T-helper 1 cell treated with Interleukin-12 subunit alpha and Interleukin-12 subunit beta and Interleukin-4 antibody, amounts not matched to agents 30 μg/mL and 1 μg/mL, for 36 hours (primary cell): ENCODE results near the gene PTPRM.

Experiments used
- H3K27ac Mint-ChIP-seq: one replicate; pipeline ENCODE4 v1.8.0; 2021; ENCODE audit warnings: mild to moderate bottlenecking, mixed read lengths
- H3K27me3 Mint-ChIP-seq: one replicate; pipeline ENCODE4 v1.8.0; 2021; ENCODE audit warnings: low read depth, mixed read lengths
- H3K36me3 Mint-ChIP-seq: one replicate; pipeline ENCODE4 v1.8.0; 2021; ENCODE audit warnings: low read depth, mixed read lengths
- H3K4me1 Mint-ChIP-seq: one replicate; pipeline ENCODE4 v1.8.0; 2021; ENCODE audit warnings: low read depth, mixed read lengths
- H3K4me3 Mint-ChIP-seq: one replicate; pipeline ENCODE4 v1.8.0; 2021; ENCODE audit warnings: mild to moderate bottlenecking, moderate library complexity, mixed read lengths
- H3K9me3 Mint-ChIP-seq: one replicate; pipeline ENCODE4 v1.8.0; 2021; ENCODE audit warnings: mixed read lengths

The PTPRM gene

DNA sequence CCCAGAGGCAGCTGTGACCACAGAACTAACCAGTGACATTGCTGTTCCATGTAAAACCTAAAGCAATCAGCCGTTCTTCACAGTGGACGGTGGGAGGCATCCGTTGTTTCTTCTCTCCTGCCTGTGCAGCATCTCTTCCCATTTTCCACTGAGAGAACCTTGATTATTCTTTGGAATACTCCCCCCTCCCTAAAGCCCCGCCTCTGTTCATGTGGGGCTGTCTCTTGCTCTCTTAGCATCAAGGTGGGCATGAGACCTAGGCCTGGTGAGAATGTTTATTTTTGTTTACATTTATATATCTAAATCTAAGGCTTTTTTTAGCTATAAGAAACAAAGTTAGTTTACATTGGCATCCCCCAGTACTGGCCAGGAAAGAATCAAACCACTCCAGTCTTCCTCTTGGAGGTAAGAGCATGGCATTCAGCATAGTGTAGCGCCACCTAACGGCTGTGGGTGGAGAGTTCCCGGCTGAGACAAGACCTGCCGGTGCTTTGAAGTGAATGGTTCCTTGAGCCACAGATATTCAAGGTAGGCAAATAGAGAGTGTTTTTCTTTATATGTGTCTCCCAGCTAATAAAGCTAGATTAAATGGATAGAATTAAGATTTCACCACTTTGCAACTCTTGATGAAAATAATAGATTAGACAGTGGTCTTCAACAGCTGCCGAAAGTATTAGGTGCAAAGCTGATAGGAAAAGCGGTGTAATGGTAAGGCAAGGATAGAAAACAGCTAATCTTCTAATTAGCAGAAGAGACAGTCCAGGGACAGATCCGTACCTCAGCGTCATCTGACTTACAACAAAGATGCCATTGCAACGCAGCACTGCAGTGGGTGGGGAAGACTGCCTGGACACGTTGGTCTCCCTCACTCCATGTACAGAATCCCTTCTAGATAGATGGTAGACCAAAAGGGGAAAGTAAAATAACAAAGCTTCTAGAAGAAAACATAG lies 822.5 kb downstream of the PTPRM start:
- H3K27ac Mint-ChIP-seq, result no peak overlapping the region
- H3K4me3 Mint-ChIP-seq, result no peak overlapping the region
- no peaks in the 10 kb centered on the region for H3K36me3 Mint-ChIP-seq
- H3K9me3 Mint-ChIP-seq, result no peaks in the 10 kb centered on the region
- H3K27me3 Mint-ChIP-seq, result no peaks in the 10 kb centered on the region
- no peaks in the 10 kb centered on the region for H3K4me1 Mint-ChIP-seq

GRCh38 chr18:8391068-8391467 lies 824.0 kb downstream of the PTPRM start:
- Mint-ChIP-seq H3K9me3 (no peaks in the 10 kb centered on the region), H3K36me3 (no peaks in the 10 kb centered on the region), H3K27me3 (no peaks in the 10 kb centered on the region), H3K4me1 (no peaks in the 10 kb centered on the region), H3K4me3 (no peak overlapping the region), H3K27ac (no peak overlapping the region)

- Mint-ChIP-seq H3K4me3 (no peak overlapping the region), H3K9me3 (no peaks in the 10 kb centered on the region), H3K36me3 (no peaks in the 10 kb centered on the region), H3K27me3 (no peaks in the 10 kb centered on the region), H3K27ac (no peak overlapping the region), H3K4me1 (no peaks in the 10 kb centered on the region)
These were observed 829.1 kb downstream of the PTPRM start for GRCh38 chr18:8396254-8396653.

- Mint-ChIP-seq H3K27me3 (no peaks in the 10 kb centered on the region), H3K4me1 (no peaks in the 10 kb centered on the region), H3K27ac (no peak overlapping the region), H3K9me3 (no peaks in the 10 kb centered on the region), H3K4me3 (no peak overlapping the region), H3K36me3 (no peaks in the 10 kb centered on the region)
These were observed 829.9 kb downstream of the PTPRM start for GRCh38 chr18:8397034-8397433.

DNA sequence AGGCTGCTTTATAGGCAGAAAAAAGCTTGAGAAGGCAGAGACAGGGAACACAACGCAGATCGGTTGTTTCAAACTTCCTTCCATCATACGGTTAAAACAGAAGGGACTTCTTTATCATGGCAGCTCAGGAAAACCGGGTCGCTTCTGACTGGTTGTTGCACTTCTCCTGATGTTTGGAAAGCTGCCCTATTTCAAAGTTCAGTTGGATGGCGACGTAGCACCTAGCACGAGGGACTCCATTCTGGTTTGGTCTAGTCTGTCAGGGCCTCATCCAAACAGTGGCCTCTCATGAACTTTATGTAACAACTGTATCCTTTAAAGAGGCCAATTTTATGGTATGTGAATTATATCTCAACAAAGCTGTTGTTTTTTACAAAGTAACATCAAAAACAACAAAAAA lies 832.0 kb downstream of the PTPRM start:
- no peak overlapping the region for H3K27ac Mint-ChIP-seq
- no peaks in the 10 kb centered on the region for H3K4me1 Mint-ChIP-seq
- no peaks in the 10 kb centered on the region for H3K9me3 Mint-ChIP-seq
- H3K4me3 Mint-ChIP-seq, result no peak overlapping the region
- H3K36me3 Mint-ChIP-seq, result no peaks in the 10 kb centered on the region
- no peaks in the 10 kb centered on the region for H3K27me3 Mint-ChIP-seq

DNA sequence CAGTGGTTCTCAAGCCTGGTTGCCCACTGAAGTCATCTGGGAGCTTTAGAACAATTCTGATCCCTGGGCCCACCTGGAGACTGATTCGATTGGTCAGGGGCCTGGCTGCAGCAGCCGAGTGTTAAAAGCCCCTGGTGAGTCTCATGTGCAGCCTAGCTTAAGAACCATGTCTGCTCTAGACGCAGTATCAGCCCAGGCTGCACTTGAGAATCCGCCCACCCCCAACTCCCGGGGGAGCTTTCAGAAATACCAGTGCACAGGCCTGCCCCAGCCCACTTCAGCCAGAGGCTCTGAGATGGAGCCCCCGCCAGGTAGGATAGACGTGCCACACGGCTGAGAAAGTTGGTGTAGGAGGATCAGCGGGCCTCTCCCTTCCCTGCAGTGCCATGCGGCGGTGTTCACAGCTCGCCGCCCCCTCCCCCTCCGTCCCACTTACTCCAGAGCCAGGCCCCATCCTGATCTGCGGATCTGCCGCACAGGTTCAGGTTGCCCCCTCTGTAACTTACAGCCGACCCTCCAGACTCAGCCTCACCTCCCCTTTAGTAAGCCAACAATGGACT lies 833.2 kb downstream of the PTPRM start:
- Mint-ChIP-seq H3K36me3 (no peaks in the 10 kb centered on the region), H3K27me3 (no peaks in the 10 kb centered on the region), H3K4me1 (no peaks in the 10 kb centered on the region), H3K9me3 (no peaks in the 10 kb centered on the region), H3K27ac (no peak overlapping the region), H3K4me3 (no peak overlapping the region)

DNA sequence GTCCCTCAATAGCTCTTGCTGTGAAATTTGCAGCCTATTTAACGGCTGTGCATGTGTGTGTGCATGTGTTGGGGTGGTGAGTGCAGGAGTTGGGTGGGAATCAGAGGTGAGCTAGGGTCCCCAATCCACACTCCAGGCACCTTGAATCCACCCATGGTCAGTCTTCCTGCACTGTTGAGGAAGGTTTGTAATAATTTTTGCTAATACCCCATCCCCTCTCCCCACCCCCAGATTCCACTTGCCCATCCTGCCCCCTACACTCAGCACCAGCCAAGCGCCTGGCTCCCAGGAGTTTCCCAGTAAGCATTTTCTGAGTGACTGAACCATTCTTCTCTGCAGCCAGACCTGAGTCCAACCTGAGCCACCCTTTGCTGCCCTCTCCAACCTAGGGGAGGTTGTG lies 833.7 kb downstream of the PTPRM start:
- H3K9me3 Mint-ChIP-seq, result no peaks in the 10 kb centered on the region

DNA sequence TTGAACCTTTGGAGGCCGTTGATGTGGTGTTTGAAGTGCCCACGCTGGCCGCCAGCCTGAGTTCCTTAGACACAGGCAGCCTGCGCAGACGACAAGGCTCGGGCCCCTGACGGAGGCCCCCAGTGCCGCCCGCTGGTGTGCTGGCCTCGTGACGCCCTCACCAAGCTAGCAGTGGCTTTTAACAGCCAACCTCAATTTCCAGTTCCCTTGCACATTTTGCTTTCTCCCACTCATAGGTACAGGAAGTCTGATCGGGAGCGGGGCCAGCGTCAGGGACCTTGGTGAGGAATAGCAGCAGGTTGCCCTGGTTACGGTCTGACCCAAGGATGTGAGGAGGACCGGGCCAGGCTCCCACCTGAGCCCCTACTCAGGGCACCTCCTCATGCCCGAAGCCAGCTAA lies 834.5 kb downstream of the PTPRM start:
- Mint-ChIP-seq H3K36me3 (no peaks in the 10 kb centered on the region), H3K4me3 (no peak overlapping the region), H3K27ac (no peak overlapping the region), H3K4me1 (no peaks in the 10 kb centered on the region), H3K9me3 (no peaks in the 10 kb centered on the region), H3K27me3 (no peaks in the 10 kb centered on the region)

More for the DNA sequence above, 833.7 kb downstream of the PTPRM start:
- H3K27ac Mint-ChIP-seq, result no peak overlapping the region
- H3K4me1 Mint-ChIP-seq, result no peaks in the 10 kb centered on the region
- H3K27me3 Mint-ChIP-seq, result no peaks in the 10 kb centered on the region
- no peak overlapping the region for H3K4me3 Mint-ChIP-seq
- H3K36me3 Mint-ChIP-seq, result no peaks in the 10 kb centered on the region

GRCh38 chr18:8402237-8402636 lies 835.1 kb downstream of the PTPRM start:
- Mint-ChIP-seq H3K36me3 (no peaks in the 10 kb centered on the region), H3K9me3 (no peaks in the 10 kb centered on the region), H3K27me3 (no peaks in the 10 kb centered on the region), H3K4me1 (no peaks in the 10 kb centered on the region), H3K4me3 (no peak overlapping the region), H3K27ac (no peak overlapping the region)

- Mint-ChIP-seq H3K36me3 (no peaks in the 10 kb centered on the region), H3K27me3 (no peaks in the 10 kb centered on the region), H3K9me3 (no peaks in the 10 kb centered on the region), H3K4me1 (no peaks in the 10 kb centered on the region), H3K4me3 (no peak overlapping the region), H3K27ac (no peak overlapping the region)
These were observed 836.6 kb downstream of the PTPRM start for GRCh38 chr18:8403713-8404112.

GRCh38 chr18:8406186-8406867 lies 839.2 kb downstream of the PTPRM start:
- Mint-ChIP-seq H3K36me3 (no peaks in the 10 kb centered on the region), H3K27me3 (no peaks in the 10 kb centered on the region), H3K4me3 (no peak overlapping the region), H3K27ac (no peak overlapping the region), H3K4me1 (no peaks in the 10 kb centered on the region), H3K9me3 (peaks cover 15% of the 10 kb centered on the region)

DNA sequence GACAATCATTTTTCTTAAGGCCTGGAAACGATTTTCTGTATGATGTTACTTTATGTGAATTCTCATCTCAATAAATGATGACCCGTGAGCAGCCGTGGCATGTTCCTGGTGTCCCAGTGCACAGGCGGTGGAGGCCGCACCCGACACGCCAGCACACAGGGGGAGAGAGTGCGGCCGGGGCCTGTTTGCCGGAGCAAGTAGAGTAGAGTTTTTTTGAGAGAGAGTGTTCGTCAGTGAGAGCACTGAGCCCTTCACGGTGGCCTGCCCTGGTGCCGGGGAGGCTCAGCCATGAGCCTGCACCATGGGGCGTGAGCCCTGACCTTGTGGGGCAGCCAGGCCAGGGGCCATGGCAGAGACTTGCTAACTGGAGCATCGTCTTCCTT lies 839.7 kb downstream of the PTPRM start:
- H3K27ac Mint-ChIP-seq, result no peak overlapping the region
- H3K27me3 Mint-ChIP-seq, result no peaks in the 10 kb centered on the region
- no peaks in the 10 kb centered on the region for H3K4me1 Mint-ChIP-seq
- no peaks in the 10 kb centered on the region for H3K36me3 Mint-ChIP-seq
- H3K9me3 Mint-ChIP-seq, result peaks cover 20% of the 10 kb centered on the region
- no peak overlapping the region for H3K4me3 Mint-ChIP-seq

- Mint-ChIP-seq H3K9me3 (peaks cover 29% of the 10 kb centered on the region), H3K27ac (no peak overlapping the region), H3K4me1 (no peaks in the 10 kb centered on the region), H3K36me3 (no peaks in the 10 kb centered on the region), H3K4me3 (no peak overlapping the region), H3K27me3 (no peaks in the 10 kb centered on the region)
These were observed 842.0 kb downstream of the PTPRM start for GRCh38 chr18:8409151-8409550.

DNA sequence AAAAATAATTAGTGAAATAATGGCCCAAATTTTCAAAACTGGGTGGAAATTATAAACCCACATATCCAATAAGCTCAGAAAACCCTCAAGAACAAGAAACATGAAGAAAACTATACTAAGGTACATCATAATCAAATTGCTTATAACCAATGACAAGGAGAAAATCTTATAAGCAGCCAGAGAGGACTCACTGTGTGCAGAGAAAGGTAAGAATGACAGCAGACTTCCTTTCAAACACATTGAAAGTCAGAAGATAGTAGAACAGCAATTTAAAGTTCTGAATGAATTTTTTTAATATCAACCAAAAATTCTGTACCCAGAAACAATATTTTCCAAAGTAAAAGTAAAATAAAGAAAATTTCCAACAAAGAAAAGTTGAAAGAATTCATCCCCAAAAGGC lies 844.4 kb downstream of the PTPRM start:
- H3K27me3 Mint-ChIP-seq, result no peaks in the 10 kb centered on the region
- H3K27ac Mint-ChIP-seq, result no peak overlapping the region
- H3K36me3 Mint-ChIP-seq, result no peaks in the 10 kb centered on the region
- H3K4me1 Mint-ChIP-seq, result no peaks in the 10 kb centered on the region
- no peak overlapping the region for H3K4me3 Mint-ChIP-seq
- peaks cover 29% of the 10 kb centered on the region for H3K9me3 Mint-ChIP-seq

GRCh38 chr18:8412117-8412516 lies 845.0 kb downstream of the PTPRM start:
- Mint-ChIP-seq H3K9me3 (peaks cover 29% of the 10 kb centered on the region), H3K4me1 (no peaks in the 10 kb centered on the region), H3K4me3 (no peak overlapping the region), H3K27me3 (no peaks in the 10 kb centered on the region), H3K27ac (no peak overlapping the region), H3K36me3 (no peaks in the 10 kb centered on the region)
